Left forelimb (tissue), 1 donor: ENCODE measurements around the gene BDP1.
"Not testable (repeated sequence)": the region's sequence is repeated elsewhere in the genome, so short reads cannot be mapped to it uniquely, and the experiment has no call there.

ENCODE experiments used
- DNase-seq: peaks from one replicate; pipeline ENCODE4 v3.0.0-alpha.2; 2018; ENCODE audit warnings: low spot score

BDP1 gene

GRCh38 chr5:71460693-71461092 lies 5.2 kb downstream of the BDP1 start:
- no peak for DNase-seq

- no peak for DNase-seq
Observed at GRCh38 chr5:71461360-71461759, 5.9 kb downstream of the BDP1 start.

GRCh38 chr5:71471193-71471592 lies 15.7 kb downstream of the BDP1 start:
- DNase-seq = no peak

GRCh38 chr5:71475788-71476384 lies 20.4 kb downstream of the BDP1 start:
- no peak for DNase-seq

GRCh38 chr5:71481441-71481840 lies 26.0 kb downstream of the BDP1 start:
- no peak for DNase-seq

- DNase-seq = no peak
Observed at GRCh38 chr5:71482132-71482531, 26.7 kb downstream of the BDP1 start.

GRCh38 chr5:71483355-71483754 lies 27.9 kb downstream of the BDP1 start:
- no peak for DNase-seq

GRCh38 chr5:71492817-71493615 lies 37.6 kb downstream of the BDP1 start:
- no peak for DNase-seq

- DNase-seq = not testable (repeated sequence)
Observed at GRCh38 chr5:71494202-71494601, 38.8 kb downstream of the BDP1 start.

- not testable (repeated sequence) for DNase-seq
Observed at GRCh38 chr5:71498756-71499155, 43.3 kb downstream of the BDP1 start.

- no peak for DNase-seq
Observed at GRCh38 chr5:71503536-71503935, 48.1 kb downstream of the BDP1 start.

GRCh38 chr5:71522151-71522550 lies 66.7 kb downstream of the BDP1 start:
- no peak for DNase-seq

GRCh38 chr5:71525611-71526010 lies 70.2 kb downstream of the BDP1 start:
- not testable (repeated sequence) for DNase-seq

GRCh38 chr5:71528206-71528605 lies 72.8 kb downstream of the BDP1 start:
- no peak for DNase-seq

GRCh38 chr5:71529682-71530081 lies 74.2 kb downstream of the BDP1 start:
- DNase-seq = no peak

GRCh38 chr5:71533142-71533541 lies 77.7 kb downstream of the BDP1 start:
- DNase-seq = no peak

- DNase-seq = no peak
Observed at GRCh38 chr5:71533615-71534014, 78.2 kb downstream of the BDP1 start.

- no peak for DNase-seq
Observed at GRCh38 chr5:71537687-71538086, 82.2 kb downstream of the BDP1 start.

- not testable (repeated sequence) for DNase-seq
Observed at GRCh38 chr5:71550885-71551284, 95.4 kb downstream of the BDP1 start.

GRCh38 chr5:71551582-71551981 lies 96.1 kb downstream of the BDP1 start:
- not testable (repeated sequence) for DNase-seq

- DNase-seq = not testable (repeated sequence)
Observed at GRCh38 chr5:71552026-71552749, 96.7 kb downstream of the BDP1 start.

- DNase-seq = no peak
Observed at GRCh38 chr5:71563161-71563560, 107.7 kb downstream of the BDP1 start.

- no peak for DNase-seq
Observed at GRCh38 chr5:71564895-71565294, 109.4 kb downstream of the BDP1 start.
